Brain microvascular endothelial cell (primary cell): ENCODE results near the gene NDE1.

ENCODE experiments used
- DNase-seq: peaks from one replicate; pipeline ENCODE4 v3.0.0-alpha.2; 2020
- H3K27ac ChIP-seq: fragments of 250-450 bp; sonication (Bioruptor Pico); 2 replicates; pipeline ENCODE4 v1.5.1; 2020; ENCODE audit warnings: mild to moderate bottlenecking, moderate library complexity
- H3K27me3 ChIP-seq: fragments of 250-450 bp; sonication (Bioruptor Pico); replicated peaks from 2 replicates; pipeline ENCODE4 v1.5.1; 2020; ENCODE audit warnings: mild to moderate bottlenecking
- H3K36me3 ChIP-seq: fragments of 250-450 bp; sonication (Bioruptor Pico); replicated peaks from 2 replicates; pipeline ENCODE4 v1.5.1; 2020; ENCODE audit warnings: mild to moderate bottlenecking
- H3K4me3 ChIP-seq: 2 replicates; pipeline ENCODE4 v1.5.1; 2011; ENCODE audit warnings: low read depth, mild to moderate bottlenecking, control low read depth, low read length, moderate library complexity
- CTCF ChIP-seq: IDR thresholded peaks from 2 replicates; pipeline ENCODE4 v1.5.1; 2011; ENCODE audit warnings: low read depth, mild to moderate bottlenecking, moderate library complexity, low read length, control low read depth, inconsistent platforms; ENCODE audit errors: missing control alignments
- in situ Hi-C: cut with HindIII; loops from 2 replicates; pipeline ENCODE4 v1.10.0; 2017; ENCODE audit warnings: low sequenced_read_pairs, low pct_ligation_motif_present

Gene NDE1

DNA sequence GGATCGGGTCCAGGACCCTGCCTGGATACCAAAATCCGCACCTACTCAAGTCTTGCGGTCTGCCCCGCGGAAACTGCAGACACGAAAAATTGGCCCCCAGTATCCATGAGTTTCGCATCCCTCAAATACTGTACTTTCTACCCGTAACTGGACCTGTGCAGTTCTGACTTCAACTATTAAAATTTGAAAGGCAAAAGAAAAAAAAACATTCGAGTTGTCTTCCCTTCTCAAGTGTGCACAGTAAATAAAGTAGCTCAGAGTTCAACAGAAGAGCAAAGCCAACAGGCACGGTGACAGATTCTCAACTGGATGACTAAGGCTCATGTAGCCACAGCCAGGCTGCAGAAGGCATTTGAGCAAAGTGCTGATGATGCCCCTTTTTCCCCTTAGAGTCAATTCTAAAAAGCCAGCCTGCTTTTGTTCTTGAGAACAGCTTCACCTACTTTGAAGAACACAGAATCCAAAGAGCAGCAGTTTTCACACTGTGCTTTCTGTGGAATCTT lies 39.6 kb upstream of the NDE1 start:
- in situ Hi-C loops: no loop called here
- Histone ChIP-seq H3K27me3 (no peaks in the 10 kb centered on the region), H3K36me3 (peaks cover 31% of the 10 kb centered on the region), H3K4me3 (no peak overlapping the region), H3K27ac (peak overlapping the region; percentile 14)
- peak; percentile 47 for DNase-seq
- TF ChIP-seq CTCF: no peak

DNA sequence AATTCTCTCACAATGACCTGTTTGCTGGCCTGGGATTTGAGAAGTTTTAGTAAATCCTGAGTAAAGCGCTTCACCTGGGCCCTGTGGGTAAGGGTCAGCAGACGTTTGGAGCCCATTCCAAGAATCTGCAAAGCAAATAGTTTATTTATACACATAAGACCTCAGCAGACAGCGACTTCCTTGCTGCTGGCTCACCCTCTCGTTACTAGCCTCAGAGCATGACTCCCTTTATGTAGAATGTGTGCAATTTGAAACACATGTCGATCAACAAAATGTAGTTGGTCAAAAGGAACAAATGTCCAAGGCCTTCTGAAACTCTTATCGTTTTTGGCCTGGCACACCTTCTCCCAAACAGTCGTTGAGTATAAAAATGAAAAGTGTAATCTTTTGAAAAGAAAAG lies 38.4 kb upstream of the NDE1 start:
- peak; percentile 36 for DNase-seq
- H3K4me3 ChIP-seq: no peak overlapping the region
- H3K36me3 ChIP-seq: peaks cover 36% of the 10 kb centered on the region
- no peak overlapping the region for H3K27ac ChIP-seq
- no peaks in the 10 kb centered on the region for H3K27me3 ChIP-seq
- no peak for TF ChIP-seq CTCF
- in situ Hi-C loops: no loop called here

DNA sequence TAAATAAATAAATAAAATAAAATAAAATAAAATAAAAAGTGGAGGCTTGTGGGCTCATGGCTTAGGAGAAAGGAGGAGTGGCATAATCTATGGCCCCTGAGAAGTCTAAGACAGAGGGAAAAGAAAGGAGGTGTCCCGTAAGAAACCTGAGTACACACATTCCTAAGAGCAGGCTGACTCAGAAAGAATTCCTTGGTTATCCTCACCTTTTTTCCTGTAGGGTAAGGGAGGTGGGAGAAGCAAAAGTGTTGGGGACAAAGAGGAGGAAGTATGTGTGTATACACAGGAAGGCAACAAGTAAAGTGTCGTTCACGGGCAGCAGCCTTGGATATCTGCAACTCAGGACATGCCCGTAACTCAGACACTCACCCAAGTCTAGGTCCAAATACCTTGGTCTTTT lies 36.4 kb upstream of the NDE1 start:
- H3K27ac ChIP-seq: no peak overlapping the region
- in situ Hi-C loops: no loop called here
- H3K4me3 ChIP-seq: no peak overlapping the region
- peaks cover 44% of the 10 kb centered on the region for H3K36me3 ChIP-seq
- H3K27me3 ChIP-seq: no peaks in the 10 kb centered on the region
- DNase-seq: no peak
- TF ChIP-seq CTCF: no peak

GRCh38 chr16:15616012-15616411 lies 34.0 kb upstream of the NDE1 start:
- Histone ChIP-seq H3K27ac (no peak overlapping the region), H3K36me3 (peaks cover 50% of the 10 kb centered on the region), H3K4me3 (no peak overlapping the region), H3K27me3 (no peaks in the 10 kb centered on the region)
- TF ChIP-seq CTCF: no peak
- in situ Hi-C loops: no loop called here
- no peak for DNase-seq

DNA sequence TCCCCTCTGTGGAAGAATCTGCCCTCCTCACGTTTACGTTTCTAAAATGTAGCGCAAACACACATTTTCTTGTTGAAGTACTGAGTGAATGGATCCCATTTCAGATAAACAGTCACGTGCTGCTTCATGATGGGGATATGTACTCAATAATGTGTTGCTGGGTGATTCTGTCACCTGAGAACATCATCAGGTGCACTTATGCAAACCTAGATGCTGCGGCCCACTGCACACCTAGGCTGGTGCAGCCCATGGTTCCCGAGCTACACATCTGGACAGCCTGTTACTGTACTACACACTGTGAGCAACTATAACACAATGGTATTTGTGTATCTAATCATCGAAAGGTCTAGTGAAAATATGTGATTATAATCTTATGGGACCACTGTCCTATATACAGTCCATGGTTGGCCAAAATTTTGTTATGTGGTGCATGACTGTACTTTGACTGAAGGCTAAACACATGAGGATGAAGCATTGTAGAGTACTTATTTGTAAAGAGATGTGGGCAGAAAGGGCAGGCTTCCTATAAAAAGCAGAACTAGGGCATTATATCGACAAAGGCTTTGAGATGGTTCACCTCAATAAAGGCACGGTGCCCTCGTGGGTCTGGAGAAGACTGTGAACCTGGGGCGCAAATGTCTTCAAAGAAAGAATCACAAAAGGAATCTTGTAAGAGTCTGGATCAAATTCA lies 33.4 kb upstream of the NDE1 start:
- Histone ChIP-seq H3K4me3 (no peak overlapping the region), H3K36me3 (peaks cover 56% of the 10 kb centered on the region), H3K27me3 (no peaks in the 10 kb centered on the region), H3K27ac (no peak overlapping the region)
- in situ Hi-C loops: no loop called here
- no peak for TF ChIP-seq CTCF
- no peak for DNase-seq

- no peak for DNase-seq
- TF ChIP-seq CTCF: no peak
- Histone ChIP-seq H3K4me3 (no peak overlapping the region), H3K36me3 (peaks cover 58% of the 10 kb centered on the region), H3K27ac (peak overlapping the region; percentile 13), H3K27me3 (no peaks in the 10 kb centered on the region)
- in situ Hi-C loops: no loop called here
Observed at GRCh38 chr16:15617901-15618300, 32.1 kb upstream of the NDE1 start.
